Spleen (tissue), 7 donors: ENCODE data around the gene MACROD2.

ENCODE experiments used
- CTCF ChIP-seq, 11 experiments: fragments of 200-600 bp in 7 of 11; fragments of 450-650 bp in 4 of 11; sonication (generic) in 4 of 11; IDR thresholded peaks in 8 of 11; conservative IDR thresholded peaks in 3 of 11; 1 replicate in 7 of 11; 2 replicates in 4 of 11; pipeline versions ENCODE4 v1.4.0 to v1.8.0; 2016 to 2021; ENCODE audit warnings: antibody characterized with exemption in 11 of 11, inconsistent platforms in 4 of 11, mild to moderate bottlenecking in 1 of 11
- POLR2A ChIP-seq, 3 donors: fragments of 450-650 bp; IDR thresholded peaks; one replicate each; pipeline ENCODE4 v1.5.1; 2017; ENCODE audit warnings: antibody characterized with exemption in 3 of 3, mild to moderate bottlenecking in 1 of 3
- donor health status: DM: no; HTN: no; CAD: no; lungs with moderate emphysema.
- donor health status: DM: no; HTN: no; CAD: no.
- donor health status: DM: no; HTN: no; CAD: no.

GRCh38 chr20:14883324-14883723 lies 888.0 kb downstream of the MACROD2 start:
- TF ChIP-seq CTCF (IDR thresholded peaks at IDR 0.05 in 8 of 11, conservative IDR thresholded peaks at IDR 0.05 in 3 of 11), result no peak
- no peak for TF ChIP-seq POLR2A (IDR thresholded peaks at IDR 0.05)
